Stimulated activated CD8-positive, alpha-beta memory T cell treated with anti-CD3 and anti-CD28 coated beads, Interleukin-15, amount 100 ng/mL, for 1 hour (primary cell): ENCODE data around the gene FKBP14.
"Not testable (repeated sequence)": the region's sequence is repeated elsewhere in the genome, so short reads cannot be mapped to it uniquely, and the experiment has no call there.

Source experiments
- DNase-seq: peaks from one replicate; pipeline ENCODE4 v3.0.0-alpha.2; 2020; ENCODE audit warnings: low read depth

FKBP14 gene

GRCh38 chr7:30026229-30027064 is at the start of gene FKBP14:
Gene FKBP14, minus strand, starts transcription at chr7:30026702. Its CDS starts 194 bp downstream, at chr7:30026508.
- peak; percentile 78 for DNase-seq

GRCh38 chr7:30074422-30075030 is 48.0 kb upstream of the FKBP14 start:
- no peak for DNase-seq

GRCh38 chr7:30072735-30073134 is 46.2 kb upstream of the FKBP14 start:
- no peak for DNase-seq

- no peak for DNase-seq
Measured at GRCh38 chr7:30070052-30070451, 43.5 kb upstream of the FKBP14 start.

GRCh38 chr7:30069096-30069867 is 42.8 kb upstream of the FKBP14 start:
- DNase-seq = no peak

GRCh38 chr7:30068117-30068516 is 41.6 kb upstream of the FKBP14 start:
- DNase-seq = no peak

- DNase-seq = no peak
Measured at GRCh38 chr7:30066687-30067086, 40.2 kb upstream of the FKBP14 start.

GRCh38 chr7:30065746-30066145 is 39.2 kb upstream of the FKBP14 start:
- DNase-seq = no peak

GRCh38 chr7:30062587-30062986 is 36.1 kb upstream of the FKBP14 start:
- DNase-seq = no peak

- DNase-seq = not testable (repeated sequence)
Measured at GRCh38 chr7:30061786-30062185, 35.3 kb upstream of the FKBP14 start.

- DNase-seq = no peak
Measured at GRCh38 chr7:30057741-30058140, 31.2 kb upstream of the FKBP14 start.

GRCh38 chr7:30053068-30053467 is 26.6 kb upstream of the FKBP14 start:
- no peak for DNase-seq

- no peak for DNase-seq
Measured at GRCh38 chr7:30049173-30049572, 22.7 kb upstream of the FKBP14 start.

- DNase-seq = no peak
Measured at GRCh38 chr7:30048582-30048981, 22.1 kb upstream of the FKBP14 start.

- no peak for DNase-seq
Measured at GRCh38 chr7:30047124-30047523, 20.6 kb upstream of the FKBP14 start.

GRCh38 chr7:30046127-30046770 is 19.7 kb upstream of the FKBP14 start:
- no peak for DNase-seq

- DNase-seq = no peak
Measured at GRCh38 chr7:30041526-30042269, 15.2 kb upstream of the FKBP14 start.

- DNase-seq = no peak
Measured at GRCh38 chr7:30040938-30041337, 14.4 kb upstream of the FKBP14 start.

GRCh38 chr7:30038196-30038980 is 11.9 kb upstream of the FKBP14 start:
- DNase-seq = no peak

- DNase-seq = no peak
Measured at GRCh38 chr7:30036220-30036619, 9.7 kb upstream of the FKBP14 start.

GRCh38 chr7:30034501-30034900 is 8.0 kb upstream of the FKBP14 start:
- no peak for DNase-seq
